HUES64 (cell line): ENCODE measurements around the gene BMAL1.
"Not testable (repeated sequence)": the region's sequence is repeated elsewhere in the genome, so short reads cannot be mapped to it uniquely, and the experiment has no call there.

ENCODE experiments used
- H3K27ac ChIP-seq: 2 replicates; pipeline ENCODE4 v1.7.0; 2013; ENCODE audit warnings: low read depth, low read length, inconsistent platforms
- H3K27me3 ChIP-seq: 2 replicates; pipeline ENCODE4 v1.6.1; 2013; ENCODE audit warnings: mild to moderate bottlenecking, low read length; ENCODE audit not compliant: insufficient read depth
- H3K36me3 ChIP-seq: 2 replicates; pipeline ENCODE4 v1.6.1; 2013; ENCODE audit warnings: mild to moderate bottlenecking, low read length; ENCODE audit not compliant: insufficient read depth
- H3K4me1 ChIP-seq: 2 replicates; pipeline ENCODE4 v1.6.1; 2013; ENCODE audit warnings: mild to moderate bottlenecking, low read length, moderate library complexity; ENCODE audit not compliant: insufficient read depth
- H3K4me3 ChIP-seq: 2 replicates; pipeline ENCODE4 v1.5.1; 2013; ENCODE audit warnings: mild to moderate bottlenecking, low read length, moderate library complexity
- H3K9ac ChIP-seq: 2 replicates; pipeline ENCODE4 v1.6.1; 2013; ENCODE audit warnings: mild to moderate bottlenecking, low read depth, low read length
- H3K9me3 ChIP-seq: 2 replicates; pipeline ENCODE4 v1.6.1; 2013; ENCODE audit warnings: low read depth, low read length; ENCODE audit not compliant: insufficient read depth
- WGBS: fragments of 150-250, 120-280 bp; methylation state at CpG from one replicate; pipeline ENCODE4 v1.1.7; 2013; ENCODE audit warnings: missing lambda C conversion rate; 5-methylcytosine and 5-hydroxymethylcytosine counted together

The BMAL1 gene

DNA sequence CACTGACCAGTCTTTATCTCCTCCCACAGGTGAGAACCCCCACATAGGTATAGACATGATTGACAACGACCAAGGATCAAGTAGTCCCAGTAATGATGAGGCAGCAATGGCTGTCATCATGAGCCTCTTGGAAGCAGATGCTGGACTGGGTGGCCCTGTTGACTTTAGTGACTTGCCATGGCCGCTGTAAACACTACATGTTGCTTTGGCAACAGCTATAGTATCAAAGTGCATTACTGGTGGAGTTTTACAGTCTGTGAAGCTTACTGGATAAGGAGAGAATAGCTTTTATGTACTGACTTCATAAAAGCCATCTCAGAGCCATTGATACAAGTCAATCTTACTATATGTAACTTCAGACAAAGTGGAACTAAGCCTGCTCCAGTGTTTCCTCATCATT lies 109.0 kb downstream of the BMAL1 start:
- Histone ChIP-seq H3K4me3 (no peak overlapping the region), H3K36me3 (peaks cover 31% of the 10 kb centered on the region)

DNA sequence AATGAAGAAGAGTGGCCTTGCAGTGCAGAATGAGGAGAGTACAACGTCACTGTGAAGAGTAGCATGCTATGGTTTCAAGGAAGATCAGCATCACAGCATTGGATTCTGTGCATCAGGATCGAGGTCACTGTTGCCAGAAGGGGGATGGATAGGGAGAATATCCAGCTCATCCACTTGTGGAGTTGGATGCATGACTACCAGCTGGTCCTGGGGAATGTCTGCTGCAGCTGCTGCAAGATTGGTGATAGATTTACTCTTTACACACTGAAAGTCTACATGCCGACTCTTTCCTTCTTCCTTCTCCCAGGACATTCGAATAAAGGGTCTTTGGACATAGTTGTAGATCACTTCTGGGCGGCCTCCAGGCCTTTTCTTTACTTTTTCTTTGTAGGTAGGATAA lies 111.2 kb downstream of the BMAL1 start:
- H3K4me3 ChIP-seq, result no peak overlapping the region
- H3K9ac ChIP-seq, result no peak overlapping the region
- peaks cover 30% of the 10 kb centered on the region for H3K36me3 ChIP-seq
- no peaks in the 10 kb centered on the region for H3K9me3 ChIP-seq
- H3K27ac ChIP-seq, result no peak overlapping the region
- no peaks in the 10 kb centered on the region for H3K4me1 ChIP-seq
- H3K27me3 ChIP-seq, result no peaks in the 10 kb centered on the region
- WGBS, result 93% methylated on average over 3 of the region's 5 CpGs

More for the DNA sequence above, 109.0 kb downstream of the BMAL1 start:
- WGBS, result 92% methylated on average over 2 of the region's 2 CpGs
- Histone ChIP-seq H3K27ac (no peak overlapping the region), H3K4me1 (no peaks in the 10 kb centered on the region), H3K27me3 (no peaks in the 10 kb centered on the region), H3K9me3 (no peaks in the 10 kb centered on the region), H3K9ac (no peak overlapping the region)

DNA sequence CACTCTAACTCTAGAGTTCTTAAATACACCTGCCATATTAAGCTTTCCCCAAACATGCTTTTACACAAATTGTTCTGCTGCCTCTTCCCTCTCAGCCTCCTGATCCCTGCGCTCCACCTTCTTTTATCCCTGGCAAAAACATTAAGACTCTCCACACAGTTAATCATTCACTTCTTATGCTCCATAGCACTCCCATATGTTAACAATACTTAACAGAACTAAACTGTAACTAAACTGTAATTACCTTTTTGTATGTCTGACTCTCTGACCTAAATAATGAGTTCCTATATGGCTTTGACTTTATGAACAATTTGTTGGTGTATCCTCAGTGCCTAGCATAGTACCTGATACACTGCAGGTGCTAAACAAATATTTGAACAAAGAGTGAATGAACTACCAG lies 113.6 kb downstream of the BMAL1 start:
- H3K36me3 ChIP-seq, result peaks cover 23% of the 10 kb centered on the region
- H3K9me3 ChIP-seq, result no peaks in the 10 kb centered on the region
- no peaks in the 10 kb centered on the region for H3K4me1 ChIP-seq
- H3K9ac ChIP-seq, result no peak overlapping the region
- H3K27me3 ChIP-seq, result no peaks in the 10 kb centered on the region
- no peak overlapping the region for H3K4me3 ChIP-seq
- no peak overlapping the region for H3K27ac ChIP-seq
- WGBS, result 96% methylated on average over 1 of the region's 1 CpG

DNA sequence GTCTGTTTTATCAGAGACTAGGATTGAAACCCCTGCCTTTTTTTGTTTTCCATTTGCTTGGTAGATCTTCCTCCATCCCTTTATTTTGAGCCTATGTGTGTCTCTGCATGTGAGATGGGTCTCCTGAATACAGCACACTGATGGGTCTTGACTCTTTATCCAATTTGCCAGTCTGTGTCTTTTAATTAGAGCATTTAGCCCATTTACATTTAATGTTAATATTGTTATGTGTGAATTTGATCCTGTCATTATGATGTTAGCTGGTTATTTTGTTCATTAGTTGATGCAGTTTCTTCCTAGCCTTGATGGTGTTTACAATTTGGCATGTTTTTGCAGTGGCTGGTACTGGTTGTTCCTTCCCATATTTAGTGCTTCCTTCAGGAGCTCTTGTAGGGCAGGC lies 120.7 kb downstream of the BMAL1 start:
- peaks cover 15% of the 10 kb centered on the region for H3K9me3 ChIP-seq
- H3K27ac ChIP-seq, H3K27me3 ChIP-seq, H3K9ac ChIP-seq, H3K4me1 ChIP-seq, H3K4me3 ChIP-seq: not testable (repeated sequence)
- H3K36me3 ChIP-seq, result peaks cover 28% of the 10 kb centered on the region

DNA sequence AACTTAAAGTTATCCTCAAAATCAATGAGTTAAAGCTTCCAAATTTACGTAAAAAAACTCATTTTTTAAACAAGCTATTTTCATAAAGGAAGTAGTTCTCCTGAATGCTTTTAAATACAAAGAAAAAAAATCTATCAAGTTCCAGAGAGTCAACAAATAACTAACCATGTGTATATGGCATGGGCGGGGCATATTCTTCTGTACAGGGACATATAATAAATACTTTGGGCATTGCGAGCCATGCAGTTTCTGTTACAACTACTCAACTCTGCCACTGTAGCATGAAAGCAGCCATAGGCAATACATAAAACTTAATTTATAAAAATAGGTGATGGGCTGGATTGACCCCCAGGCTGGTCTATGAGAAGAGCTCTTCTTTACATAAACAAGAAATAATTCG lies 127.6 kb downstream of the BMAL1 start:
- H3K9ac ChIP-seq, result no peak overlapping the region
- WGBS, result 100% methylated on average over 3 of the region's 4 CpGs
- no peaks in the 10 kb centered on the region for H3K27me3 ChIP-seq
- no peaks in the 10 kb centered on the region for H3K4me1 ChIP-seq
- peaks cover 15% of the 10 kb centered on the region for H3K9me3 ChIP-seq
- peaks cover 47% of the 10 kb centered on the region for H3K36me3 ChIP-seq
- no peak overlapping the region for H3K27ac ChIP-seq
- H3K4me3 ChIP-seq, result no peak overlapping the region

DNA sequence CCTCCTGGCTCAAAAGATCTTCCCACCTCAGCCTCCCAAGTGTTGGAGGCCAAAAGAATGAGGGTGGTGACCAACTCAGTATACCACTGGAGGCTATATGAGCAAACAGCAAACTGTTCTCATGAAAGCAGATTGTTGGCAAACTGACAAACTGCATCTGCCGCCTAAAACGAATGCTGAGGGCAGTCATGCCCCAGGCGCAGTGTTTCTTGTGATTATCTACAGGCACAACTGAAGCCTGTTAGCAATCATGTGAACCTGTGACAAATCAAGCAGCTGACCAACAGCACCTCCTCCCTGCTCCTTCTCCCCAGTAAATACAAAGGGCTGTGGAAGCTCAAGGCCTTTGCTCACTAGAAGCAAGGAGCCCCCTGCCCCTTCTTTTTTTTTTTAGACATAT lies 137.6 kb downstream of the BMAL1 start:
- no peaks in the 10 kb centered on the region for H3K4me1 ChIP-seq
- H3K4me3 ChIP-seq, result no peak overlapping the region
- H3K36me3 ChIP-seq, result peaks cover 44% of the 10 kb centered on the region
- no peak overlapping the region for H3K9ac ChIP-seq
- H3K27ac ChIP-seq, result no peak overlapping the region
- no peaks in the 10 kb centered on the region for H3K9me3 ChIP-seq
- H3K27me3 ChIP-seq, result no peaks in the 10 kb centered on the region
- WGBS, result 94% methylated on average over 3 of the region's 3 CpGs

DNA sequence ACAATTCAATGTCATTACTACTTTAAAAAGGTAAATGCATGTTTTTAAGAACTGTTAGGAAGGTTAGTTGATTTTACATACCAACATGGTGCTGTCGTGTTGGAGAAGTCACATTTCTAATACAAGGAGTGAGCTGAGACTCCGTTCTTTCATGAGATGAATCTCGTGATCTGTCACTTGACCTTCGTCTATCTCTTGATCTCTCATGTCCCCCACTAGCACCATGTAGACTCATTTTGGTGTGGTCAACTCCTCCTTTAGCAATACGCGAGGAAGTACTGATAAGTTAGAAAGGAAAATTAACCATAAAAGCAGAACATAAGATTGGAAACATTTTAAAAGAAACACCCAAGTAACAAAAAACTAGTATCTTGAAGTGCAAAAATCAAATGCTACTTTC lies 144.0 kb downstream of the BMAL1 start:
- 97% methylated on average over 6 of the region's 6 CpGs for WGBS
- H3K36me3 ChIP-seq, result peaks cover 11% of the 10 kb centered on the region
- no peaks in the 10 kb centered on the region for H3K27me3 ChIP-seq
- H3K9me3 ChIP-seq, result peaks cover 5% of the 10 kb centered on the region; the same call in 1 of the 2 replicates
- H3K9ac ChIP-seq, result no peak overlapping the region
- no peak overlapping the region for H3K27ac ChIP-seq
- H3K4me3 ChIP-seq, result no peak overlapping the region
- H3K4me1 ChIP-seq, result no peaks in the 10 kb centered on the region

DNA sequence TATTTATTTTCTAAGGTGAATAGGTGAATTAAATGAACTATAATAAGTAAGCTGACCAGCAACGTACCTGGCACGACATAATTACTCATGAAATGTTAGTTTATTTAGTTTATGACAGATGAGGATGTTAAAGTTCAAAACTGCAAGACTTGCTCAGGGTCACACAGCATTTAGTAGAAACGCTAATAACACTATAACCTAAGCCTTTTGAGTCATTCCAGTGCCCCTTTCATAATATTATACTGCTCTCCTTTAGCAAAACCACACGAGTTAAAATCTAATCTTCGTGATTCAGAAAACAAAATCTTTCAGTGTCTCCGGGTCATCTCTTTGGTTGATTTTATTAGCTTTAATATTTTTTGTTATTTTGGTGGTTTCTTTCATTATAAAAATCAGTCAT lies 145.8 kb downstream of the BMAL1 start:
- no peak overlapping the region for H3K9ac ChIP-seq
- no peak overlapping the region for H3K4me3 ChIP-seq
- 96% methylated on average over 5 of the region's 6 CpGs for WGBS
- peaks cover 23% of the 10 kb centered on the region for H3K9me3 ChIP-seq
- no peaks in the 10 kb centered on the region for H3K27me3 ChIP-seq
- no peaks in the 10 kb centered on the region for H3K4me1 ChIP-seq
- no peak overlapping the region for H3K27ac ChIP-seq
- peaks cover 6% of the 10 kb centered on the region; the same call in 1 of the 2 replicates for H3K36me3 ChIP-seq

DNA sequence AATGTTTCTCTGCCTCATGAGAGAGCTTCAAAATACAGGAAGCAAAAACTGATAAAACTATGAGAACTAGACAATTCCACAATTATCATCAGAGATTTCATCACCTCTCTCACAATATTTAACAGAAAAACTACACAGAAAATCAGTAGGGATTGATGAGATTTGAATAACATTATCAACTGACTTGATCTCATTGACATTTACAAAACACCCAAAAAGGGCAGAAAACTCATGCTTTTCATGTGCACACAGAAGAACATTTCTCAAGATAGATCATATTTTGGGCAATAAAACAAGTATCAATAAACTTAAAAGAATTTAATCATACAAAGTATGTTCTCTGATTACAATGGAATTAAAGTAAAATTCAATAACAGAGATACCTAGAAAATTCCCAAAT lies 149.8 kb downstream of the BMAL1 start:
- Histone ChIP-seq H3K4me1 (0 out of 2 replicates have a peak, but pooled peaks cover 4% of the 10 kb centered on the region), H3K9me3 (peaks cover 44% of the 10 kb centered on the region), H3K36me3 (no peaks in the 10 kb centered on the region), H3K4me3 (no peak overlapping the region), H3K27ac (no peak overlapping the region), H3K27me3 (no peaks in the 10 kb centered on the region), H3K9ac (no peak overlapping the region)

DNA sequence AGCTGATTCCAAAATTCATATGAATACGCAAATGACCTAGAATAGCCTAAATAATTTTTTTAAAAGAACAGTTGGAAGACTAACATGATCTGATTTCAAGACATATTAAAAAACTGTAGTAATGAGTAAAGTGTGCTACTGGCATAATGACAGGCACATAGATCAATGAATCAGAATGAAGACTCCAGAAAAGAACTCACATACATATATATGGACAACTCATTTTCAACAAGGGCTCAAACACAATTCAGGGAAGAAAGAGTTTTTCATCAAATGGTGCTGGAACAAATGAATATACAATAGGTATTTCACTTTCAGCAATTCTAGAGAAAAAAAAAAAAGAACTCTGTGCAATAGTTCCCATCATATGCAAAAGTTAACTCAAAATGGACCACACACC lies 151.7 kb downstream of the BMAL1 start:
- H3K4me1 ChIP-seq, result peaks cover 21% of the 10 kb centered on the region
- H3K27me3 ChIP-seq, result no peaks in the 10 kb centered on the region
- H3K4me3 ChIP-seq, result no peak overlapping the region
- H3K27ac ChIP-seq, result no peak overlapping the region
- H3K36me3 ChIP-seq, result no peaks in the 10 kb centered on the region
- no CpG with 5 or more reads among the region's 1 CpG for WGBS
- H3K9me3 ChIP-seq, result peaks cover 44% of the 10 kb centered on the region
- no peak overlapping the region for H3K9ac ChIP-seq

DNA sequence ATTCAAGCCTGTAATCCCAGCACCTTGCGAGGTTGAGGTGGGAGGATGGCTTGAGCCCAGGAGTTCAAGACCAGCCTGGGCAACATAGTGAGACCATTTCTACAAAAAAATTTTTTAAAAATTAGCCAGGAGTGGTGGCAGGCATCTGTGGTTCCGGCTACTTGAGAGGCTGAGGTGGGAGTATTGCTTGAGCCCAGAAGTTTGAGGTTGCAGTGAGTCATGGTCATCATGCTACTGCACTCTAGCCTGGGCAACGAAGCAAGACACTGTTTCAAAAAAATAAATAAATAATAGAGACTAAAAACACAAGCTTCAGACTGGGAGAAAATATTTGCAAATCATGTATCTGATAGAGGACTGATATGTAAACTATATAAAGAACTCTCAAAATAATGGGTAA lies 152.2 kb downstream of the BMAL1 start:
- Histone ChIP-seq H3K36me3 (no peaks in the 10 kb centered on the region), H3K27me3 (no peaks in the 10 kb centered on the region), H3K4me1 (peaks cover 25% of the 10 kb centered on the region), H3K9me3 (peaks cover 44% of the 10 kb centered on the region), H3K9ac (no peak overlapping the region), H3K27ac (no peak overlapping the region), H3K4me3 (no peak overlapping the region)
- 95% methylated on average over 3 of the region's 3 CpGs for WGBS

DNA sequence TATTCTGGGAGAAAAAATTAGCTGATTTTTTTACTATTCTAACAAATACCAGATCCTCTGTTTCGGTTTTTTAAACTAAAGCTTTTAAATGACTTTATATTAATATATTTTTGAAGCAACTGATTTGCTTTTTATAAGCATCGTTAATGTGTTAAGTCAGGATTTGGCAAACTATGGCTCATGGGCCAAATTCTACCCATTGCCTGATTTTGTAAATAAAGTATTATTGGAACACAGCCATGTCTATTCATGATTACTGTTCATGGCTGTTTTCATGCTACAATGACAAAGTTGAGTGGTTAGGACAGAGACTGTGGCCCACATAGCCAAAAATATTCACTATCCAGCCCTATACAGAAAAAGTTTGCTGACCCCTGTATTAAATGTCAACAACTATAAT lies 155.8 kb downstream of the BMAL1 start:
- no peaks in the 10 kb centered on the region for H3K36me3 ChIP-seq

More for the DNA sequence above, 155.8 kb downstream of the BMAL1 start:
- Histone ChIP-seq H3K27me3 (no peaks in the 10 kb centered on the region), H3K4me3 (no peak overlapping the region), H3K4me1 (peaks cover 53% of the 10 kb centered on the region), H3K9me3 (peaks cover 20% of the 10 kb centered on the region), H3K27ac (no peak overlapping the region; the same call in 1 of the 2 replicates), H3K9ac (no peak overlapping the region)
- 100% methylated on average over 1 of the region's 2 CpGs for WGBS
